GM23248 (cell line): Measurements from ENCODE around the gene PIP5K1B.

Experiments
- EZH2 ChIP-seq: fragments of 200-600 bp; sonication (generic); IDR thresholded peaks from 2 replicates; pipeline ENCODE4 v1.6.1; 2018; ENCODE audit warnings: antibody characterized with exemption, mild to moderate bottlenecking; ENCODE audit not compliant: insufficient read depth, poor library complexity, severe bottlenecking
- EZH2phosphoT487 ChIP-seq: fragments of 200-600 bp; sonication (generic); IDR thresholded peaks from 2 replicates; pipeline ENCODE4 v1.6.1; 2018; ENCODE audit warnings: antibody characterized with exemption, moderate library complexity, mild to moderate bottlenecking, low read depth; ENCODE audit not compliant: insufficient read depth

GRCh38 chr9:69029535-69029934, 324.5 kb downstream of the PIP5K1B start:
- TF ChIP-seq EZH2phosphoT487 (no peak), EZH2 (no peak)
